Endothelial cell (in vitro differentiated cells): ENCODE measurements around the gene WHRN. TPM values are rescaled to one million over a fixed set of nuclear protein-coding genes. Genes with fewer than 3 reads are reported as not detected.

Source experiments
- DNase-seq: peaks from one replicate; pipeline ENCODE4 v3.0.0; 2021; ENCODE audit warnings: low spot score
- H3K27ac Mint-ChIP-seq: one replicate; pipeline ENCODE4 v1.8.0; 2021; ENCODE audit warnings: mixed read lengths, inconsistent platforms; ENCODE audit not compliant: unreplicated experiment
- H3K27me3 Mint-ChIP-seq: one replicate; pipeline ENCODE4 v1.8.0; 2021; ENCODE audit warnings: mild to moderate bottlenecking, moderate library complexity, mixed read lengths, inconsistent platforms; ENCODE audit not compliant: unreplicated experiment
- H3K36me3 Mint-ChIP-seq: one replicate; pipeline ENCODE4 v1.8.0; 2021; ENCODE audit warnings: mild to moderate bottlenecking, low read depth, mixed read lengths, inconsistent platforms; ENCODE audit not compliant: unreplicated experiment
- H3K4me1 Mint-ChIP-seq: one replicate; pipeline ENCODE4 v1.8.0; 2021; ENCODE audit warnings: mild to moderate bottlenecking, mixed read lengths, inconsistent platforms; ENCODE audit not compliant: unreplicated experiment
- H3K4me3 Mint-ChIP-seq: one replicate; pipeline ENCODE4 v1.8.0; 2021; ENCODE audit warnings: mild to moderate bottlenecking, mixed read lengths, inconsistent platforms; ENCODE audit not compliant: unreplicated experiment
- H3K9me3 Mint-ChIP-seq: one replicate; pipeline ENCODE4 v1.8.0; 2021; ENCODE audit warnings: mixed read lengths, inconsistent platforms; ENCODE audit not compliant: unreplicated experiment
- total RNA-seq: library from RNA; stranded (reverse); fragmentation: NEBNext Ultra II Directional; extraction: Animal tissue kit (Norgen Biotek cat#: 25700); gene quantifications from one replicate; pipeline ENCODE4 v1.2.1, GENCODE V29; 2021; ENCODE audit not compliant: unreplicated experiment
- TF ChIP-seq, protein P1 (sequence below): fragments of 200-600 bp; sonication (generic); IDR thresholded peaks from one replicate; pipeline ENCODE4 v1.5.0; 2021; ENCODE audit warnings: antibody characterized with exemption; ENCODE audit not compliant: unreplicated experiment

The WHRN gene
- total RNA-seq, 1 donor from 2014 or later = 4.1 TPM

DNA sequence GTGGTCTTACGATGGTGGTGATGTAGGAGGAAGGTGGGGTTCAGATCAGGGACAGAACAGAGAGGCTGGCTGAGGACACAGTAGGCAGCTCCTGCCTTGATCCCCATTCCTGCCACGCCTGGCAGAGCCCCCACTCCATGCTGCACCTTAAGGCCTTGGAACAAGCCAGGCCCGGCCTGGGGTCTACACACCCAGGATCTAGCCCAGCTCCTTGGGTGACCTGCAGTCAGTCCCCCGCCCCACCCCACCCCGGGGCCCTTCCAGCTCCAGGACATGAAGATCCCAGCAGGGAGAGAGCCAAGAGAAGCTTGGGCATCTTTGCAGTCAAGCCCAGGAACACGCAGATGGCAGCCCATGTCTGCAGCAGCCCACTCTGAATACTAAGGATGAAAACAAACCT is 34.7 kb downstream of the WHRN start:
- Mint-ChIP-seq H3K9me3 (no peaks in the 10 kb centered on the region), H3K27me3 (peaks cover 13% of the 10 kb centered on the region), H3K36me3 (peaks cover 12% of the 10 kb centered on the region), H3K4me1 (no peaks in the 10 kb centered on the region), H3K4me3 (no peak overlapping the region), H3K27ac (no peak overlapping the region)
- TF ChIP-seq, protein P1, sequence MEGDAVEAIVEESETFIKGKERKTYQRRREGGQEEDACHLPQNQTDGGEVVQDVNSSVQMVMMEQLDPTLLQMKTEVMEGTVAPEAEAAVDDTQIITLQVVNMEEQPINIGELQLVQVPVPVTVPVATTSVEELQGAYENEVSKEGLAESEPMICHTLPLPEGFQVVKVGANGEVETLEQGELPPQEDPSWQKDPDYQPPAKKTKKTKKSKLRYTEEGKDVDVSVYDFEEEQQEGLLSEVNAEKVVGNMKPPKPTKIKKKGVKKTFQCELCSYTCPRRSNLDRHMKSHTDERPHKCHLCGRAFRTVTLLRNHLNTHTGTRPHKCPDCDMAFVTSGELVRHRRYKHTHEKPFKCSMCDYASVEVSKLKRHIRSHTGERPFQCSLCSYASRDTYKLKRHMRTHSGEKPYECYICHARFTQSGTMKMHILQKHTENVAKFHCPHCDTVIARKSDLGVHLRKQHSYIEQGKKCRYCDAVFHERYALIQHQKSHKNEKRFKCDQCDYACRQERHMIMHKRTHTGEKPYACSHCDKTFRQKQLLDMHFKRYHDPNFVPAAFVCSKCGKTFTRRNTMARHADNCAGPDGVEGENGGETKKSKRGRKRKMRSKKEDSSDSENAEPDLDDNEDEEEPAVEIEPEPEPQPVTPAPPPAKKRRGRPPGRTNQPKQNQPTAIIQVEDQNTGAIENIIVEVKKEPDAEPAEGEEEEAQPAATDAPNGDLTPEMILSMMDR = no peak
- no peak for DNase-seq

DNA sequence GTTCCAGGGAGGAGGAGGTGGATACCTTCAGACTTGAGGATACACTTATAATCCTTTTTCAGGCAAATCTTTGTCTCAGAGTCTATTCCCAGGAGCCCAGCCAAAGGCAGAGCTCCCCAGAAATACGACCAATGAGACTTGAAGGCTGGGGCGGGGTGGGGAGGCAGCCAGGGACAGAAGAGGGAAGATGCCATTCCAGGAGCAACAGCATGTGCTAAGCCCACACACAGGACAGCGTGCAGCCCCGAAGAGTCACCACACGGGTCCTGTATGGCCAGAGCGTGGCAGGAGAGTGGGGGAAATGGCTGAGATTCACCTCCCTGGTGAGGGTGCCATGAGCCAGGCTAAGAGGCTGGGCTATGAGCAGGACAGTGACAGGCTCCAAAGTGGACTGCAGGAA is 35.2 kb downstream of the WHRN start:
- no peak overlapping the region for H3K4me3 Mint-ChIP-seq
- peaks cover 12% of the 10 kb centered on the region for H3K36me3 Mint-ChIP-seq
- TF ChIP-seq, protein P1 = no peak
- H3K9me3 Mint-ChIP-seq = no peaks in the 10 kb centered on the region
- peaks cover 18% of the 10 kb centered on the region for H3K27me3 Mint-ChIP-seq
- H3K27ac Mint-ChIP-seq = no peak overlapping the region
- no peak for DNase-seq
- H3K4me1 Mint-ChIP-seq = no peaks in the 10 kb centered on the region

DNA sequence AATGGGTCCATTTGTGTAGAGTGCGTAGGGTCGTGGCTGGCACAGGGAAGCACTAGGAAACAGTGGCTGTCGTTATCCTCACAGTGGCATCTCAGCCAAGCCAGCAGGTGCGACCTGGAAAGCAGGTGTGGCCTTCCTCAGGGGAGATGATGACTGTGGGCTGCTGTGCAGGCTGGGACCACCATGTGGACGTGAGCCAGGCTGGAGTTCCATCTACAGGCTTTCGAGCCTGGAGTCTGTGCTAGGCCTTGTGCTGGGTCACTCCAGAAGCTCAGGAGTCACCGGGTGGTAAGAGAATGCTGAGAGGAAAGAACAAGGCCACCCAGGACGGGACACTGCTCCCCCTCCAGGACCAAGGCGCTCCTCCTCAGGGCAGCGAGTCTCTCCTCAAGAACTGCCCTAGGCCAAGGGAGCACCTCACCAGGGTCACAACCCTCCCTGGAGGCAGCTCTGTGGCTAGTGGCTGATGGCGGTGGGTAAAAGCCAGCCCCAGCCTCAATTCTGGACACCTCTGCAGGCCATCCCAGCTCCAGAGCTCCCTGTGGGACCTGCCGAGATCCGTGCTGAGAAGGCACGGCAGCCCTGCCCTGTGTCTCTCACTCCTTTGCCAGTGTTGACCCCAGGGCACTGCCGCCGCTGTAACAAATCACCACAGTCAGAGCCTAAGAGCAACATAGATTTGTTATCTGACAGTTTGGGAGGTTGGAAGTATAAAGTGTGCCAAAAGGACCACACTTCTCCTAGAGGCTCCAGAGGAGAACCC is 36.0 kb downstream of the WHRN start:
- TF ChIP-seq, protein P1 = no peak
- no peak overlapping the region for H3K27ac Mint-ChIP-seq
- peaks cover 12% of the 10 kb centered on the region for H3K36me3 Mint-ChIP-seq
- H3K9me3 Mint-ChIP-seq = no peaks in the 10 kb centered on the region
- peaks cover 19% of the 10 kb centered on the region for H3K27me3 Mint-ChIP-seq
- no peak overlapping the region for H3K4me3 Mint-ChIP-seq
- no peak for DNase-seq
- no peaks in the 10 kb centered on the region for H3K4me1 Mint-ChIP-seq

DNA sequence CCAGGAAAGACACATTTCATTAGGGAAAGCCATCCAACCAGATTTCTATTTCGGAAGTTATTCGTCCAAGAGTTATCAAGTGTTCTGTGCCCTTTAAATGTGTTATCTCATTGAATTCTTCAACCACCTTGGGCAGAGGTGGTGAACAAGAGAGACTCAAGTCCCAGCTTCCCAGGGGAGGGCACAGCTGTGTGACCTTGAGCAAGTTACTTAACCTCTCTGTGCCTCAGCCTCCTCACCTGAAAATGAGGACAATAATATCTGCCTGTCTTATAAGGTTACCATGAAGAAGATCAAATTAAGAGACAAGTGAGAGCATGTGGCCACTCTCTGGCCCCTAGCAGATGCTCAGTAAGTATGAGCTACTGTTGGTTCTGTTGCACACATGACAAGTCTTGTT is 37.4 kb downstream of the WHRN start:
- Mint-ChIP-seq H3K4me3 (no peak overlapping the region), H3K36me3 (peaks cover 12% of the 10 kb centered on the region), H3K4me1 (no peaks in the 10 kb centered on the region), H3K9me3 (no peaks in the 10 kb centered on the region), H3K27ac (no peak overlapping the region), H3K27me3 (peaks cover 15% of the 10 kb centered on the region)
- DNase-seq = no peak
- TF ChIP-seq, protein P1 = no peak

DNA sequence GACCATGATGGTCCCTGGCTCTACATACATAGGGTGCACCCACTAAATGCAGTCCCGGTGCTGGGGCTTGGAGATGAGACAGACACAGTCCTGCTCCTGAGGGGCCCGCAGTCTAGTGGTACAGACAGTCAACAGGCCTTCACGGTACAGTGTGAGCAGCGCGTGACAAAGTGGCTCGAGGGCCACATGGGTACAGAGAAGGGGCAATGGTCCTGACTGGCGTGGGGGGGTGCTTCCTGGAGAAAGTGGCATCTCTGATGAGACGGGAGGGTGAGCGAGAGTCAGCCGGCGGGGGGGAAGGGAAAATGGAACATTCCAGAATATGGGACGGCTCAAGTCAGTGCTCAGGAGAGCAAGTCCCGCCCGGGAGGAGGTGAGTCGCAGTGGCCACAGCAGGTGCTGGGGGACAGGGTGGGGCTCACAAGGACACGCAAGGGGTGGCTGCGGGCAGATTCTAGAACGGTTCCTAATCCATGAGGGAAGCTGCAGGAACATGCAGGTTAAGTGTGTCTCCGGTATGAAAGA is 38.0 kb downstream of the WHRN start:
- H3K4me3 Mint-ChIP-seq = no peak overlapping the region
- no peak for DNase-seq
- no peaks in the 10 kb centered on the region for H3K9me3 Mint-ChIP-seq
- peaks cover 13% of the 10 kb centered on the region for H3K27me3 Mint-ChIP-seq
- peaks cover 12% of the 10 kb centered on the region for H3K36me3 Mint-ChIP-seq
- H3K4me1 Mint-ChIP-seq = no peaks in the 10 kb centered on the region
- TF ChIP-seq, protein P1 = no peak
- no peak overlapping the region for H3K27ac Mint-ChIP-seq
